8988T (cell line): ENCODE measurements around the gene ST6GALNAC3.

Source experiments
- DNase-seq: peaks from one replicate; pipeline ENCODE4 v3.0.0; 2011

ST6GALNAC3 gene

DNA sequence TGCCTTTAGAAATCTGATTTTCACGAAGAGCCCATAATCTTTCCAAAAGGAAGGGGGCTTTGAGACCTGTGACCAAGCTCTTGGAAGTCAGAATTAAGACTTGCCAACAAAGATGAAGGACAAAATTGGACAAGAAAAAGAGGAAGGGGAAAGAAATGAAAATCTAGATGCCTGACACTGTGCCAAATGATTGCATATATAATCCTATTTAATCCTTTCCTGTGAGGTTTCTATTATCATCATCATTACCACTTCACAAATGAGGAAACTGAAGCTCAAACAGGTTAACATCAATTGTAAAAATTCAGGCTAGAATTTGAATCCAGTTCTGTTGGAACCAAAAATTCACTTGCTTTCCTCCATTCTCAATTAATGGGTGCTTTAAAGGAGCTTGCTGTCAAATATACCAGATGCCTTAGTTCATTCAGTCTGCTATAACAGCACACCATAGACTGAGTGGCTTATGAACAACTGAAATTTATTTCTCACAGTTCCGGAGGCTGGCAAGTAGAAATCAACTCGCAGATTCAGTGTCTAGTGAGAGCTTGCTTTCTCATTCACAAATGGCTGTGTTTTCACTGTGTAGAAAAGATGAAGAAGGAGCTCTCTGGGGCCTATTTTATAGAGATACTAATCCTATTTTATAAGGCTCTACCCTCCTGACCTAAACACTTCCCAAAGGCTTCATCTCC, 595.2 kb downstream of the ST6GALNAC3 start:
- no peak for DNase-seq

DNA sequence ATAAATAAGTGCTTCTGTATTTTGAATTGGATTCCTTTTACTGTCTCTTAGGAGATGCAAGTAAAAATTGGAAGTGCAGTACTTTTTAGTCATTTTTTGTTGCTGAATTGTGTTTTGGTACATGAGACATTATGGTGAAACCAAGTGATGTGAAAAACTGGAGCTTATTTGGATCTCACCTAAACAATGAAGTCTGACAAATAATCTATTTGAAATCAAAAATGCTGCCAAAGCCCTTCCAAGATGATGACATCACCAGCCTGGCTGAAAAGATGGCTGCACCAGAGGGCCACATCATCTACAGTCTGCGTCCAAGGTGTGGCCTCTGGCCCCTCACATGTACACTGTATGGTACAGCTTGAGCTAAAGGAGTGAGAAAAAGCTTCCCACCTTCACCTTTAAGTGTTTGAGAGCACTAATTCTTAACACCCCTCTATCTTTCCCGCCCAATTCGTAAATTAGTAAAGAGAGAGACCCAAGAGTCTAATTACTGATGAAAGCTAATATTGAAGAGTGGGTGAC, 600.2 kb downstream of the ST6GALNAC3 start:
- DNase-seq: no peak

GRCh38 chr1:76677416-76678405, 603.2 kb downstream of the ST6GALNAC3 start:
- DNase-seq: no peak

- no peak for DNase-seq
Measured at GRCh38 chr1:76679534-76680152, 605.1 kb downstream of the ST6GALNAC3 start.

GRCh38 chr1:76680651-76681050, 606.1 kb downstream of the ST6GALNAC3 start:
- no peak for DNase-seq

GRCh38 chr1:76682138-76682537, 607.6 kb downstream of the ST6GALNAC3 start:
- DNase-seq: no peak
